Esophagus squamous epithelium (tissue), 5 donors: Measurements from ENCODE around the gene OGFR. TPM values are rescaled to one million over a fixed set of nuclear protein-coding genes. Genes with fewer than 3 reads are reported as not detected.

ENCODE experiments used
- DNase-seq: peaks from one replicate; lab custom pipeline; 2025; lab: John Stamatoyannopoulos, UW
- H3K27ac ChIP-seq, 4 donors: fragments of 200-600 bp; sonication (generic); one replicate each; pipeline ENCODE4 v1.5.1; 2016 to 2019; ENCODE audit warnings: mild to moderate bottlenecking in 1 of 4
- H3K27me3 ChIP-seq, 4 donors: fragments of 200-600 bp; sonication (generic); 1 replicate in 3 of 4; 2 replicates in 1 of 4; pipeline versions ENCODE4 v1.5.1 to v1.6.0; 2017 to 2021; ENCODE audit warnings: antibody characterized with exemption in 1 of 4
- H3K36me3 ChIP-seq, 3 donors: fragments of 200-600 bp; sonication (generic); one replicate each; pipeline ENCODE4 v1.5.1; 2016 to 2019
- H3K4me1 ChIP-seq, 3 donors: fragments of 200-600 bp; sonication (generic); one replicate each; pipeline ENCODE4 v1.5.1; 2017 to 2019
- H3K4me3 ChIP-seq, 4 donors: fragments of 200-600 bp; sonication (generic); 1 replicate in 3 of 4; 2 replicates in 1 of 4; pipeline ENCODE4 v1.5.1; 2016 to 2019; ENCODE audit warnings: mild to moderate bottlenecking in 2 of 4, moderate library complexity in 1 of 4
- H3K9me3 ChIP-seq, 3 donors: fragments of 200-600 bp; sonication (generic); one replicate each; pipeline ENCODE4 v1.5.1; 2016 to 2019
- POLR2A ChIP-seq, 4 donors: fragments of 450-650 bp; IDR thresholded peaks; one replicate each; pipeline ENCODE4 v1.6.1; 2017; ENCODE audit warnings: antibody characterized with exemption in 4 of 4, mild to moderate bottlenecking in 4 of 4, moderate library complexity in 3 of 4
- WGBS, 2 donors: methylation state at CpG; one replicate each; pipeline ENCODE4 v1.1.5; 2018; 5-methylcytosine and 5-hydroxymethylcytosine counted together
- intact Hi-C: fragments of 100-400 bp; cut with DNase I; formaldehyde crosslinking; loops from one replicate; pipeline ENCODE4 v1.15.0; 2022
- total RNA-seq, 4 donors: library from RNA; depleted of rRNA; stranded (reverse); fragments of >200 nt; gene quantifications; one replicate each; pipeline ENCODE4 v1.1.0, GENCODE V29; 2016
- TF ChIP-seq, protein P1 (sequence below), 6 experiments: fragments of 450-650 bp in 4 of 6; fragments of 200-600 bp in 2 of 6; sonication (generic) in 2 of 6; IDR thresholded peaks; one replicate each; pipeline ENCODE4 v1.5.1; 2016 to 2019; ENCODE audit warnings: antibody characterized with exemption in 6 of 6, mild to moderate bottlenecking in 4 of 6, moderate library complexity in 4 of 6
- donor health status: DM: yes; HTN: yes; CAD: no.

The OGFR gene
- total RNA-seq, 4 donors from 2014 or later = 19.1 to 41.4 (median 27.3) TPM

GRCh38 chr20:62830251-62830650 is 25.6 kb downstream of the OGFR start:
- peaks cover 23 to 27% (median 25%) of the 10 kb centered on the region in 3 donors for H3K4me1 ChIP-seq
- H3K4me3 ChIP-seq = no peak overlapping the region
- H3K36me3 ChIP-seq = no peaks in the 10 kb centered on the region
- peaks cover 0 to 18% (median 0%) of the 10 kb centered on the region in 4 donors for H3K27me3 ChIP-seq
- no peak for TF ChIP-seq POLR2A (IDR thresholded peaks at IDR 0.05)
- TF ChIP-seq, protein P1, sequence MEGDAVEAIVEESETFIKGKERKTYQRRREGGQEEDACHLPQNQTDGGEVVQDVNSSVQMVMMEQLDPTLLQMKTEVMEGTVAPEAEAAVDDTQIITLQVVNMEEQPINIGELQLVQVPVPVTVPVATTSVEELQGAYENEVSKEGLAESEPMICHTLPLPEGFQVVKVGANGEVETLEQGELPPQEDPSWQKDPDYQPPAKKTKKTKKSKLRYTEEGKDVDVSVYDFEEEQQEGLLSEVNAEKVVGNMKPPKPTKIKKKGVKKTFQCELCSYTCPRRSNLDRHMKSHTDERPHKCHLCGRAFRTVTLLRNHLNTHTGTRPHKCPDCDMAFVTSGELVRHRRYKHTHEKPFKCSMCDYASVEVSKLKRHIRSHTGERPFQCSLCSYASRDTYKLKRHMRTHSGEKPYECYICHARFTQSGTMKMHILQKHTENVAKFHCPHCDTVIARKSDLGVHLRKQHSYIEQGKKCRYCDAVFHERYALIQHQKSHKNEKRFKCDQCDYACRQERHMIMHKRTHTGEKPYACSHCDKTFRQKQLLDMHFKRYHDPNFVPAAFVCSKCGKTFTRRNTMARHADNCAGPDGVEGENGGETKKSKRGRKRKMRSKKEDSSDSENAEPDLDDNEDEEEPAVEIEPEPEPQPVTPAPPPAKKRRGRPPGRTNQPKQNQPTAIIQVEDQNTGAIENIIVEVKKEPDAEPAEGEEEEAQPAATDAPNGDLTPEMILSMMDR (IDR thresholded peaks at IDR 0.05) = no peak
- H3K9me3 ChIP-seq = no peaks in the 10 kb centered on the region
- H3K27ac ChIP-seq = no peak overlapping the region
- intact Hi-C loops = no loop called here
- 81% methylated on average over 3 of the region's 14 CpGs; no CpG with 5 or more reads in 1 of the 2 donors for WGBS, 2 donors
- no peak for DNase-seq

DNA sequence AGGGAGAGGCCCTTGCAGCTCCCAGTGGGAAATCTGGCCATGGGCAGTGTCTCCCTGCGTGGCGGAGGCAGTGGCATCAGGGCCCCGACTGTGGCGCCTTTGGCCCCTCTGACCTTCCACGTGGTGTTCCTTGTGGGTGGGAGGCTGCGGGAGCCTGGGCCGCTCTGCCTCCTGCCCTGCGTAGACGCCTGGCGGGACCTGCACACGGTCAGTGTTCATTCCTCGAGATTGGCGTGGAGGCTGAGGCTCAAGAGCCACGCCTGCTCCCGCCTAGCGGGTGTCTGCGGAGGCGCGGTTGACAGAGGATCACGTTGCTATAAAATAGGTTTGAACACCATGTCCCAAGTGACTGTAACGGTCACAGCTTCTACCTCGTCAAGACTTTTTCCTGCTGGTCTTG is 26.2 kb downstream of the OGFR start:
- WGBS, 2 donors = 60 to 94% methylated on average over 1 to 10 of the region's 22 CpGs
- H3K27me3 ChIP-seq = peaks cover 0 to 14% (median 0%) of the 10 kb centered on the region in 4 donors
- TF ChIP-seq POLR2A (IDR thresholded peaks at IDR 0.05) = no peak
- TF ChIP-seq, protein P1 (IDR thresholded peaks at IDR 0.05) = no peak

GRCh38 chr20:62831361-62831788 is 26.7 kb downstream of the OGFR start:
- H3K27me3 ChIP-seq = peaks cover 0 to 15% (median 0%) of the 10 kb centered on the region in 4 donors
- peak overlapping the region in 1 of 4 donors; percentile 56 for H3K27ac ChIP-seq
- peaks cover 23 to 32% (median 25%) of the 10 kb centered on the region in 3 donors for H3K4me1 ChIP-seq
- intact Hi-C loops = no loop called here
- 40% methylated on average over 1 of the region's 10 CpGs; no CpG with 5 or more reads in 1 of the 2 donors for WGBS, 2 donors
- H3K36me3 ChIP-seq = no peaks in the 10 kb centered on the region
- peak overlapping the region in 1 of 4 donors; percentile 47 for H3K4me3 ChIP-seq
- no peak for TF ChIP-seq POLR2A (IDR thresholded peaks at IDR 0.05)
- TF ChIP-seq, protein P1 (IDR thresholded peaks at IDR 0.05) = no peak
- H3K9me3 ChIP-seq = no peaks in the 10 kb centered on the region
- no peak for DNase-seq

More for the DNA sequence above, 26.2 kb downstream of the OGFR start:
- peaks cover 23 to 26% (median 25%) of the 10 kb centered on the region in 3 donors for H3K4me1 ChIP-seq
- H3K4me3 ChIP-seq = no peak overlapping the region
- H3K27ac ChIP-seq = peak overlapping the region in 1 of 4 donors; percentile 26
- H3K36me3 ChIP-seq = no peaks in the 10 kb centered on the region
- H3K9me3 ChIP-seq = no peaks in the 10 kb centered on the region
- DNase-seq = no peak
- intact Hi-C loops = no loop called here

GRCh38 chr20:62831854-62832211 is 27.2 kb downstream of the OGFR start:
- H3K36me3 ChIP-seq = no peaks in the 10 kb centered on the region
- no peak for DNase-seq
- intact Hi-C loops = no loop called here
- H3K9me3 ChIP-seq = no peaks in the 10 kb centered on the region
- WGBS, 2 donors = 30 to 60% methylated on average over 3 to 7 of the region's 10 CpGs
- H3K27me3 ChIP-seq = peaks cover 0 to 19% (median 0%) of the 10 kb centered on the region in 4 donors
- peak overlapping the region in 1 of 4 donors; percentile 47 for H3K4me3 ChIP-seq
- peak overlapping the region in 3 of 4 donors; percentile 18 to 56 (median 35) for H3K27ac ChIP-seq
- peaks cover 23 to 36% (median 25%) of the 10 kb centered on the region in 3 donors for H3K4me1 ChIP-seq
- no peak for TF ChIP-seq POLR2A (IDR thresholded peaks at IDR 0.05)
- TF ChIP-seq, protein P1 (IDR thresholded peaks at IDR 0.05) = no peak

GRCh38 chr20:62832212-62832922 is 27.7 kb downstream of the OGFR start:
- Histone ChIP-seq H3K27ac (peak overlapping the region in 3 of 4 donors; percentile 18 to 56 (median 35)), H3K4me1 (peaks cover 23 to 36% (median 25%) of the 10 kb centered on the region in 3 donors), H3K4me3 (peak overlapping the region in 2 of 4 donors; percentile 8 to 47), H3K9me3 (no peaks in the 10 kb centered on the region), H3K27me3 (peaks cover 0 to 24% (median 0%) of the 10 kb centered on the region in 4 donors), H3K36me3 (no peaks in the 10 kb centered on the region)
- TF ChIP-seq, protein P1 (IDR thresholded peaks at IDR 0.05) = no peak
- TF ChIP-seq POLR2A (IDR thresholded peaks at IDR 0.05) = no peak
- no peak for DNase-seq
- intact Hi-C loops = no loop called here
- 9 to 25% methylated on average over 8 of the region's 22 CpGs for WGBS, 2 donors
